DMS 273 (cell line): ENCODE measurements around the gene EML6.
A peak's percentile ranks its signal among the peaks of the same experiment; 100 is the strongest.

Experiments
- DNase-seq: peaks from one replicate; lab custom pipeline; 2025; ENCODE audit not compliant: unreplicated experiment; lab: John Stamatoyannopoulos, UW

The EML6 gene

GRCh38 chr2:54755641-54756326, 32.3 kb downstream of the EML6 start:
- peak; percentile 50 for DNase-seq

DNA sequence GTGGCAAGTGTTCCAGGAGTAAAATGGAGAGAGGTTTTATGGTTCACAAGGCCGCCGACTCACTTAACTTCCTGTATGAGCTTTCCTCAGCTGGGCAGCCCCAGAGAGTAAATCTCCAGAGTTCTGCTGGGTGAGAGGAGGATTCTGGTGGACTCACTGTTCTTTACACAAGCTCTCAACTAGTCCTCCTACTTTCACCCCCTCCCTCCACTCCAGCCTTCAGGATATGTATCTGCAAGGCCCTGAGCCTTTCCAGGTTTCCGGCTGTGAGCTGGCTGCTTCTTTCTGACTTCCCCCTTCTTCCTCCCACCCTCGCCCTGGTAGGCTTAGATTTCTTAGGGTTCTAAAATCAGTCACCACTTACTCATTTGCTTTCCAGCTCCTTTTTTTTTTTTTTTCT, 34.0 kb downstream of the EML6 start:
- peak; percentile 17 for DNase-seq

DNA sequence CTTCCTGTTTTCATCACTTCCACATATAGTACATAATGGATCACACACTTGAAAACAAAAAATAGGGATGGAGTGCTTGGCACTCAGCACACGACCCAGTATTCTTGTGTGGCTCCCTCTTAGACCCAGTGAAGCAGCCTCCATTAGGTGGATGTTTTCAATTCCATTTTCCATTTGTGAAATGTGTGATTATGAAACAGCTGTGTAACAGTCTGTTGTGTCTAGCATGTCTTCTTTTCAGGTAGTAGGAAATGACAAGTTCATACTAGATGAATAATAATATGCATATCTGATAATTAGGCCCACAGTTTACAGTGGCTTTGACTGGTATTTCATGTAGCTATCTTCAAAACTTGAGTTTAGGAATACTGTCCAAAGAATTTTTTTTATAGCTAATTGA, 35.5 kb downstream of the EML6 start:
- no peak for DNase-seq

DNA sequence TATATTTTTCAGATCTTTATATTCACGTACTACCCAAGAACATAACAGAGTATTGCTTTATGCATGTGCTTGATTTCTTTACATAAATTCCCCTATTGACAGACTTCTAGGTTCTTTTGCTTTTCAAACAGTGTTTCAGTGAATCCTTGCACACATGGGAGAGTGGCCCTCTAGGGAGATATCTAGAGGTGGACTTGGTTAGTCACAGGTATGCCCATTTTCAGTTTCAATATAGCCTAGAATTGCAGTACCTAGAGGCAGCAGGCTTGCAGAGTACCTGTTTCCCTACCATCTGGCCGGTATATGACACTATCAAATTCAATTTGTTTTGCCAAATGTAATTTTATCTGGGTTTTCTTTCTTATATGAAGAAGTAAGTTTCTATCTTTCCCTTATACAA, 36.8 kb downstream of the EML6 start:
- peak; percentile 37 for DNase-seq

DNA sequence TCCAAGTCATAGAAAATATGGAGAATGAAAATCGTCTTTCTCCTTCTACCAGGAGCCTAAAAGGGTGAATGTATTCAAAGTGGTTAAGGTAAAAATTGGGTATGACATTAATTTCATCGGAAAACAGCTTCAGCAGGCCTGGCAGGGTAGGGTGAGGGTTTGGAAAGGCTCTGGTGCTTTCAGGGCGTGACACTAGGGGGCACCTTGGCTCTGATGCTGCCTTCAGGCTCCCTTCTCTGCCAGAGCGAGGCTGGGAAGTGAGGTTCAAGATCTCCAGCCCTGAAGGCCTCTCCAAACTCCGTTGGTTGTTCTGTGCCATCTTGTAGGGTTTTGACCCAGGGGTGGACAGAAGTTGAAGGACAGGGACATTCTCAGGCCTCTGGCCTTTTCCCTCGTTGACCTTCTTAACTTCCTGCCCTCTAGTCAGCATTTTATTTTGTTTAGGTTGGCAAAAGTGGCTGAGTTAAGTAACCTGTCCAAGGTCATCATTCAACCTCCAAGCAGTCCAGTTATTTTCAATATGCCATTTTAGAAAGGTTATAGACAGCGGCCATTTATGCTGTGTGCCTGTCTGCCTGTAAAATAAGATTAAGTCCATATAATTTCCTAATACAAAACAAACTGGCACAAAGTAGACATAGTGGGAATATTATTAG, 40.3 kb downstream of the EML6 start:
- DNase-seq, result peak; percentile 46

GRCh38 chr2:54767921-54768320, 44.5 kb downstream of the EML6 start:
- peak; percentile 33 for DNase-seq

DNA sequence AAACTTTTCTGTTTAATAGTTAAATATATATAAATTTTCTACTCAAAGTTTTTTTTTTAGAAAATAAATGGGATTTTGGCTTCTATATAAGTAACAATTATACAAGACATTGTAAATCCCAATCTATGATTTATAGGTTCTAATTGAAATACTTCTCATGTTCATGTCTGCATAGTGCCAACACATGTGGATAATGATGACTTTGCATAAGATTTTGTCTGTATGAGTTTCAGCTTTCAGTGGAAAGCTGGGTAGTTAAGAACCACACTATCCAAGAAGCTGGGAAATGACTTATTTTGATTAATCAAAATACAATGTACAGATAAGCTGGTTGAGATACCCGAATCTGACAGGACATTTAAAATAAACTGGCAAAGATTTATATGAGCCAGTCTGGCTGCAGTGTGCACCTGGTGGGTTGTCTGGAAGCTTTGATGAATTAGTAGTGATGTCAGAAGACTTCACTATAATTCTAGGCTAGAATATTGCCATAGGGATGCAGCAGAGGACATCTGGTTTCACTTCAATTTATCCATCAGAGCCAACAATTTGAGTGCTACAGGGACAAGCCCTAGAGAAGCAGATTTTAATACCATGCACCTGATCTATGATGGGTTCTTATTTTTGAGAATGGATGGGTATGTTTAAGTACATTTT, 45.4 kb downstream of the EML6 start:
- DNase-seq, result peak; percentile 54

GRCh38 chr2:54770211-54770610, 46.7 kb downstream of the EML6 start:
- no peak for DNase-seq

DNA sequence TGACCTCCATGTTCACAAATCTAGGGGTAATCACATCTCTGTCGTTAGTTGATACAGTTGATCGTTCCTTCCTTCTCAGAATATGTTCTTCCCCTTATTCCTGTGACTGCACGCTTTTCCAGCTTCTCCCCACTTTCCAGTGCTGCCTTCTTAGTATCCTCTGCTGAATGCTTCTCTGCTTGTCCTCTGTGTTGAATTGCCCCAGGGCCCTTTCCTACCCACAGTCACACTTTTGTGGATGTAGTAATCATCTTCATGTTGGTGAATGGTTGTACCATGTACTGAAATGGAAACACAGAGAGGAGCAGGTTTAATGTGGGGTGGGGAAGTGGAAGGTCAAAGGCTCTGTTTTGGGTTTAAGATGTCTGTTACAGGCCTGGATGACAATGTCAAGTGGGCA, 47.2 kb downstream of the EML6 start:
- no peak for DNase-seq

- no peak for DNase-seq
These were observed 47.9 kb downstream of the EML6 start for GRCh38 chr2:54771166-54771885.

DNA sequence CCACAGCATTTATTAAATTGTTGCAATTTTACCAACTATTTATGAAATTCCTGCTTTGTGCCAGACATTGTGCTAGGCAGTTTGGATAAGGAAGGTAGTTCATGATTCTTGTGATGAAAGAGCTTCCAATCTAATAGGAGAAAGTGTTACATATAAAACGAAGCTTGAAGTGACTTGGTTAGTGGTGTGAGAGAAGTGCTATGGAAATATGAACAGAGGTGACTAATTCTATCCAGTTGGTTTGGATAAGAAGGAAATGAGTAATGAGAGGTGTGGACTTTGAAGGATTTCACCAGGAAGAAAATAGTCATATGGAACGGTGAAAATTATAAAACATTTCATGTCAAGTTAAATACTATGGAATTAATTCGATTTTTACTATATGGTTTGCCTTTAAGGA, 48.6 kb downstream of the EML6 start:
- DNase-seq, result no peak

DNA sequence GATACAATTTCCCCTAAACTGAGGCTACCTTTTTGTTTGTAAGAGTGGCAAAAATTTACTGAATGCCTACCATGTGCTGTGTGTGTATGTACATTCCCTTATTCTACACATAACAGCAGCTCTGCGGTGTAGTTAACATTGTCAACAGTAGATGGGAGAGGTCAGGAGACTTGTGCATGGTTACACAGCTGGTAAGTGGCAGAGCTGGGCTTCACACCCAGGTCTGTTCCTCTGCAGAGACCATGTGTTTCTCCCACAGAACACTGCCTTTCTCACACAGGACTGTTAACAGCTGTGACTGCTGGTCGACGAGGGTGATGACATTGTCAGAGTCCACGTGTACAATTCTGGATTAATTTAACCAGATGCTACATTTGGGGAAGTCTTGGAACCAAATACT, 49.1 kb downstream of the EML6 start:
- DNase-seq, result peak; percentile 49

DNA sequence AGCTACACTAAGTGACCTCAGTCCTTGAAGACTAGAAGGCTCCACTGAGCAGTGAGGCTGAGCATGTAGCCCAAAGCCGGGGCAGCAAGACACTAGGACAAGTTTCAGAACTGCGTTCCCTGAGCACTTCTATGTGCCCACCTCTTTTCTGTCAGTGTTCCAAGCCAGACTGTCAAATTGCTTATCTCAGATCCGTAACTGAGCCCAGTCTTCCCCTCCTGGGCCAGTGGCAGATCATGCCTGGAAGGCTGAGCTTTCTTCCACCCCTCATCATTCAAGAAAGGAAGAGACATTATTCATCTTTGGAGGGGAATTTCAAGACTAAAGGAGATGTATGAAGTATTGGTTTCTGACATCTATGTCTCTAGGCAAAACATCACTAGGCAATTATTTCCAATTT, 49.8 kb downstream of the EML6 start:
- DNase-seq, result no peak

- DNase-seq, result peak; percentile 47
These were observed 50.4 kb downstream of the EML6 start for GRCh38 chr2:54773838-54774237.

- DNase-seq, result peak; percentile 21
These were observed 52.2 kb downstream of the EML6 start for GRCh38 chr2:54775710-54776109.

GRCh38 chr2:54776494-54776893, 53.0 kb downstream of the EML6 start:
- no peak for DNase-seq

DNA sequence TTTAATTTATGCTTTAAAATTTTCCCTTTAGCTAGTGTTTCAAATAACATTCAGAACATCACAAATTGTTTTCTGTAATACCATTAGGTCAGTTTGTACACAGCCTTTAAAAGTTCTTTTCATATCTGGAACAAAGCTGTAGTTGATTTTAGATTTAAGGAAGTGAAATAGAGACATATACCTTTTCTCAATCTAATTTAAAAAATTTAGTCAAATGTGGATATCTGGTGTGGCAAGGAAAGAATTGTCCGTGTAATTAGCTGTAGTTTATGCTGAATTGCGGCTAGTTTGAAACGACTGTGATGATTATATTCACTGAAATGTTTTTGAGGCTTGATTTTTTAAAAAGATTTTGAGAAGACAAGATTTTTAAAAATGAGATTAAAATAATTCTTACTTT, 59.9 kb downstream of the EML6 start:
- no peak for DNase-seq

DNA sequence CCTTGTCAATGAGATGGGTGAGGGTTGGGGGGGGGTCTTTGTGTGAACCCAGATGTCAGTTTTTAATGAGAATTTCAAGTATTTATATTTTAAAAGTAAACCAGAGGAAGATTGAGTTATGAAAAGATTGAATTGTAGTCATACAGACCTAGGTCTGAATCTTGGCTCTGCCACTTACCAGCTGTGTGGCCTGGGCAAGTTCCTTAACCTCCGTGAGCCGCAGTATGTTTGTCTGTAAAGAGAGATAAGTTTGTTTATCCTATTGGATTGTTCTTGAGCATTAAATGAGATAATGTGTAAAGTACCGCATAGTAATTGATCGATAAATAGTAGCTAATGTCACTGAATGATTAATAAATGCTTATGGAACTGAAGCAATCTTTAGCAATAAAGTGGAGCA, 63.8 kb downstream of the EML6 start:
- DNase-seq, result no peak

DNA sequence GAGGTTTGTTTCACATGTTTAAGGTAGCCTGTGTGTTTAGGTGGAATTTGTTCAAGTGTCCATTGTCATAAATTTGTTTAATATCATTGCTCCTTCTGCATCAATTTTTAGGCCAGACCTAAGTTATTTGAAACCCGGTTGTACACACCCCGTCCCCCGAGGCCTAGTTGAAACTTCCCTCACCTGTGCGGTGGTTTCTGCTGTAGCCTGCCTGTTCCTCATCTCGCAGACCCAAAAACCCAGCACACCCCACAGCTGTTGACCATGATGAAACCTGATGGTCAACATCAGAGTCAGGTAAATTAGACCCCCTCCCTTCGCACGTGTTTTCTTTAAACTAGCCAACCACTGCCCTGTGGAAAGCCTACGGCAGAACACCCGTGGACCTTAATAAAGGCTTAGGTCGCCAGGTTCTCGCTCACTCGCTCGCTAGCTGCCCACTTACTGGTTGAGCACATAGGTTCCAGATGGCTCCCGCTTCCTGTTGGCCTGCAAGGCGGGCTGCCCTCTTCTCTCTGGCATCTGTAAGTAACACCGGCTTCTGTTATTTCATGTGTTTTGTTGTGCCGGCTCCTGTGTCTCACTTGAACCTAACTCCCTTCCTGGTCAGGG, 64.4 kb downstream of the EML6 start:
- DNase-seq, result no peak

GRCh38 chr2:54789878-54790277, 66.4 kb downstream of the EML6 start:
- DNase-seq, result no peak

GRCh38 chr2:54791831-54792230, 68.4 kb downstream of the EML6 start:
- DNase-seq, result no peak
